GM18520 (cell line): Measurements from ENCODE around the gene NCOA7.
"Not testable (repeated sequence)": the region's sequence is repeated elsewhere in the genome, so short reads cannot be mapped to it uniquely, and the experiment has no call there.

Experiments
- ATAC-seq: cut with Tn5 transposase; IDR thresholded peaks from one replicate; pipeline ENCODE4 v1.9.1; 2021; ENCODE audit not compliant: unreplicated experiment

The NCOA7 gene

DNA sequence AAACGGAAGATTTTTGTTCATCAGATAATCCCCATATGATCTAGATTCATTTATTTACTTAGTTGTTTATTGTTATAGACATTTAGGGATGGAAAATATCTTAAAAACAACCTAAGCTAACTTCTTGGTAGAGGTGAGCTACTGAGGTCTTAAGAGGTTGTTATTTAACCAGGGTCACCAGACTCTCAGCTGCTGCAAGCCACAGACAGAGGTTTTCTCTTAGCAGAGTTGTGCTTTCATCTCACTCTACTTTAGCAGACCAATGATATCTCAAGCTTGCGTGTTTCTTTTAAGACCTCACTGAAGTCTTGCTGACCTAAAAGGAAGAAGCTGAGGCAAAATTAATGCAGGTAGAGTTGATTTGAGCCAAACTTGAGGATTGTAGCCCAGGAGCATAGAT, 43.6 kb downstream of the NCOA7 start:
- peak; percentile 72 for ATAC-seq

DNA sequence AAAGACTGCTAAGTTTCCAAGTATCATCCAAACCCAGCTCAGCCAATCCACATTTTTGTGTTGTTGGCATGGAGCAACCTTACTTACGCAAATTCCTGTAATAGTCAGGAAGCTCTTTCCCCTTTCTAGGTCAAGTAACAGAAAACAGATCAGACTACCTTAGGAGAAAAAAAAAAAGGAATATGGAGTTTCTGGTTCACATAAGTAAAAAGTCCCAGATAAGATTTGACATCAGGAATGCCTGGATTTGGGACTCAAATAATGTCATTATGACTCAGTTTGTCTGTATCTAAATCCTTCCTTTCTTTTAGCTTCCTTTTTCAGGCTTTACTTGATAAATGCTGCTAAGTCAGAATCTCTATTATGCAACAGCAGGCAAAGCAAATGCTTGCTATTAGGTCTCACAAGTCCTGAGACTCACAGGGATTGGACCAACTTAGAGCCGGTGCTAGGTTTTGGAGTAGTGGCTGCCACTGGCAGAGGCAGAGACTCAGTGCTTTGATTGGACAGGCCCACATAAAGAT, 44.5 kb downstream of the NCOA7 start:
- no peak for ATAC-seq

DNA sequence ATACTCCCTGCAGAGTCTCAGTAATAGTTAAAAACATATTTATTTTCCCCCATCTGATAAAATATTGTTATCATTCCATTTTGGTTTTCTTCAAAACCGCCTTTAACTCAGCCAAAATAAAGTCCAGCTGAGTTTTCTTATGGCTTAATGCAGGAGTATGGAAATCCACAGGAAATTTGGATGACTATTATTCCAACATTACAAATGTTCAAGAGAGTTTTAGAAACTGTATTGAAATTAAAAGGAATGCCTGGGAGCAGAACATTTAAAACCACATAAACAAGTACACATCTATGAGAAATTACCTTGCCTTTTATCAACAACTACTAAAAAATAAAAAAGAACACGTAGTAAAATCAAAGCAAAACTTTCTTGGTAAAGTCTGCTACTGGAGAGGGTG, 45.7 kb downstream of the NCOA7 start:
- no peak for ATAC-seq

- no peak for ATAC-seq
Observed at GRCh38 chr6:125839471-125839870, 48.7 kb downstream of the NCOA7 start.

DNA sequence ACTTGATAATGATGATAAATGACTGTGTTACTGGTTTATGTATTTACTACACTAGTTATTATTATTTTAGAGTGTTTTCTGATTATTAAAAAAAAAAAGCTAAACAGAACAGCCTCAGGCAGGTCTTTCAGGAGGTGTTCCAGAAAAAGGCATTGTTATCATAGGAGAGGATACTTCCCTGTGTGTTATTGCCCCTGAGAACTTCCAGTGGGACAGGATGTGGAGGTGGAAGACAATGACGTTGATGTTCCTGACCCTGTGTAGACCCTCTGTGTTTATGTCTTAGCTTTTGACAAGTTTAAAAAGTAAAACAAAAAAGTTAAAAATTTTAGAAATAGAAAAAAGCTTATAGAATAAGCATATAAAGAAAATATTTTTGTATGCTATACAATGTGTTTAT, 49.1 kb downstream of the NCOA7 start:
- no peak for ATAC-seq

DNA sequence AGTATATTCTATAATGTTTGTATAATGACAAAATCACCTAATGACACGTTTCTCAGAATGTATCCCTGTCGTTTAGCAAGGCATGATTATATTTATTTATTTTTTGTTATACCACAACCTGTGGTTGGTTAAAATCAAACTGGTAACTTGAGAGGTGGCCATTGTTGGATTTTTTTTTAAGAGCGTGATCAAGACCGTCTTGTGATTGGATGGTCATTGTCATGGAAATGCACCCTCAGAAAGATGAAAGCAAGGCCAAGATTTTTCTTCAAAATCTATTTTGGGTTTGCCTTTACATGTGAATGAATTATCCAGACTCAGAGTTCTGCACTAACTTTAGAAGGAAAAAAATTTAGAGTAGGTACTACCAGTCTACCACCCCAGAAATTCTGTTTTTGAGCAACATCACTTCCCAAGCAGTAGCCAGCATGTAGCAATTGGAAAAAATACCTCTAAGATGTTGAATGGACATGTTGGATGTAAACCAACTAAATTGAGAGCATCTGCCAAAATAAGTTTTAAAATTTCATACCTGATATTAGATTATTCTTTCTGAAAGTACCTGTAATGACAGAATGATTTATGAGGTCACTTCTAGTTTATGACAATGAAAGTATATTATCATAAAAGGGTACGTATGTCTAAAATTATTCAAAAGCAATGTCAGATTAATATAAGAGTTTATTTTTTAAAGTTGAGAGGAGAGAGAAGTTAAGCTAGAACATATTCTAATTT, 50.8 kb downstream of the NCOA7 start:
- ATAC-seq: no peak

DNA sequence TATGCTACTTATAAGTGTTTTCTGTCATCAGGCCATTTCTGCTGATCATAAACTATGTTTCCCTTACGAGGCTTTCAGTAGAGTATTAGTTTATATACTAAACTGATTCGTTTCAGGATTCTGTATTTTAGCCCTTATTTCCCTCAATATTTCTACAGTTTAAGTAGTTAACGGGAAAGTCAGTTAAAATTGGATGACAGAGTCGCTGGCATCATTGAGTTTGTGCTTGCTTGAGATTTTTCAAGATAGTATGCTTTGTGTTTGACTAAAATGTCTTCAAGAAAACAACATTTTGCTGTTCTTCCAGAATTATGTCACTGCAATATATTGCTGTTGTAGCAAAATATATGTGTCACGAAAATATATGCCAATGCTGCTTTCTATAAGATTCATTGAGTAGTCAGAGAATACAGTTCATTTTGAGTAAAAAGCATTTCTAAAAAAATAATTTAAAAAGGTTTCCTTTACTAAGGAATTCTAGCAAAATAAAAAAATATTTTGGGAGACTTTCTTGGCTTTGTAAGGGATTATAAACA, 51.4 kb downstream of the NCOA7 start:
- no peak for ATAC-seq

- ATAC-seq: no peak
Observed at GRCh38 chr6:125843593-125843992, 52.8 kb downstream of the NCOA7 start.

- ATAC-seq: no peak
Observed at GRCh38 chr6:125844989-125845388, 54.2 kb downstream of the NCOA7 start.

DNA sequence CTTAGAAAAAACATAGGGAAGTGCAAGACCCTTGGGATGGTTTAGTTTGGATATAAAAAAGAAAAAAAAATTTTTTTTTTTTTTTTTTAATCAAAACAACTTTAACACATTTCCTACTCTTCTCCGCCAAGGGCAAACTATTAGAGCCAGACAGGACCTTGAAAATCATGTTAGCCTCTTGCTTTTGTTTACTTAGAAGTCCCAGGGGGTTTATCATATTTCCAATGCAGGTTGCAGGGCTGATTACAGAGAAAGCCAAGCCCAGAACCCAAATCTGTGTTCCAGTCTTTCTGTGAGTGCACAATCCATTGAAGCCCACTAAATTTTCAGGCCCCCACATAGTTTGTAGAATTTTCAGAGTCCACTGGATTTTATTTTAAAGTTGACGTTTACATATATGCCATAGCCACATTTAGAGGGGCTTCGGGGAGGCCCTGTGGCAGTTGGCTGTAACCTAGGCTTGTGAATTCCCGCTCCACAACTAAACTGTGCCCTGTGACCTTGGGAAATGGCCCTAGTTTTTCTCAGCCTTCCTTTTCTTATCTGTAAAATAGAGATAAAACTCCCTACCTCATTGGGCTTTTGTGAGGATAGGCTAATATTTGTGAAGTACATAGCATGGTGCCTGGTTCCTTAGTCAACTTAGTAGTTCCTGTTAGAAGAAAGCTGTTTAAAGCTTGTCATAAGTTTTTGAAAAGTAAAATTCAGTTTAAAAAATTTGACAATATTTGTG, 55.7 kb downstream of the NCOA7 start:
- no peak for ATAC-seq

- ATAC-seq: not testable (repeated sequence)
Observed at GRCh38 chr6:125848286-125848685, 57.5 kb downstream of the NCOA7 start.

- ATAC-seq: no peak
Observed at GRCh38 chr6:125850361-125850760, 59.6 kb downstream of the NCOA7 start.

GRCh38 chr6:125852587-125852986, 61.8 kb downstream of the NCOA7 start:
- ATAC-seq: no peak

- ATAC-seq: no peak
Observed at GRCh38 chr6:125853168-125853567, 62.4 kb downstream of the NCOA7 start.

- no peak for ATAC-seq
Observed at GRCh38 chr6:125853756-125854155, 63.0 kb downstream of the NCOA7 start.

GRCh38 chr6:125854355-125854754, 63.6 kb downstream of the NCOA7 start:
- no peak for ATAC-seq

- ATAC-seq: no peak
Observed at GRCh38 chr6:125855783-125856182, 65.0 kb downstream of the NCOA7 start.

GRCh38 chr6:125857846-125858245, 67.1 kb downstream of the NCOA7 start:
- no peak for ATAC-seq

DNA sequence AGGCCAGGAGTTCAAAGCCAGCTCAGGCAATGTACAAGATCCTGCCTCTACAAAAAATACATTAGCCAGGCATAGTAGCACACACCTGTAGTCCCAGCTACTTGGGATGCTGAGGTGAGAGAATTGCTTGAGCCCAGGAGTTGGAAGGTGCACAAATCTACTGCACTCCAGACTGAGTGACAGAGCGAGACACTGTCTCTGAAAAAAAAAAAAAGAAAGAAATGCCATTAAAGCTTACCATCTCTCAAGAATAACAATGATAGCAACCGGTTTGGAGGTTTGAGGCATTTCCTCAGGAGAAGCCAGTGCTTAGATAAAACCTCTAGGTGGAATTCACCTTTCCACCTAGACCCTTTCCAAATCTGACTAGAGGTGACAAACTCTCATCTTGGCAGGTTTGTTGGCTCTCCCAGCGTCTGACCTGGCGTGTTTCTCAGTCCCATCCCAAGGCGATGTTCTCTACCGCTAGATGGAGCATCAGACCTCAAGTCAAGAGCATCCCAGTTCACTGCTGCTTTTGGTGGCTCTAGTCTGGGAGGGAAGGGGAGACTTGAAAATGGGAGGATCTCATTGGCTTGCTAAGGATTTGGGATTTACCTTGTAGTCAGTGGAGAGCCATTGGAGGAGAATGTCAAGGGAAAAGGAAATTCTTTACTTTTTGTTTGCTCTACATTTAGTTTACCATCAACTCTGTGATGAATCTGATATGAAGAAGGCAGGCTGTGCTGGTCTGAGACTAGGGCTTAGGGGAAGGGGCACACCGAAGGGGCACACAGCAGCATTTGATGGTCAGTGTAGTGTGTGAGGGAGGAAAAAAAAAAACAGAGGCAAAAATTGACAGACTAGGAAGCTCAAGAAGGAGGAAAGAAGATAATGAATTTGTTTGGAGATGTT, 67.9 kb downstream of the NCOA7 start:
- ATAC-seq: peak; percentile 61

DNA sequence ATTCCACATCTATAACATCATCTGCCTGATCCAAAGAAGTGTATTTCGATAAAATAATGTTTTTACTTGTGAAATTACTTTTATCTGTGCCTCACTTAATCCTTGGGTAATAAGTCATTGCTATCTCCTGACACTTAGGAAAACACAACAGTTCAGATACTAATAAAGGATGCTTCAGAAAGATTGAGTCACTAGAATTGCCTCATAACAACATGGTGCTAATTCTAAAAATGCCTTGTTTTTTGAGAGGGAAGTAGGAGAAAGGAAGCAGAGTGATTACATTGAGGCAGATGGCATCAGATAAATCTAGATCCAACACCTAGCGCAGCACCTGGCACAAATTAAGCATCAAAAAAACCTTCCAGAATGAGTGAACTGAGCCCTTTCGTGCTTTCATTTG, 69.0 kb downstream of the NCOA7 start:
- ATAC-seq: no peak

GRCh38 chr6:125863023-125863422, 72.3 kb downstream of the NCOA7 start:
- no peak for ATAC-seq
